H9 (cell line): Measurements from ENCODE around the gene CDKAL1. TPM values are rescaled to one million over a fixed set of nuclear protein-coding genes. Genes with fewer than 3 reads are reported as not detected.

ENCODE experiments used
- DNase-seq: peaks from one replicate; pipeline ENCODE4 v3.0.0-alpha.2; 2017
- H2AFZ ChIP-seq: one replicate; pipeline ENCODE4 v1.6.1; 2013; ENCODE audit warnings: mild to moderate bottlenecking, low read length, control low read depth, moderate library complexity
- H2AK5ac ChIP-seq: 2 replicates; pipeline ENCODE4 v1.6.1; 2013; ENCODE audit warnings: low read length, control low read depth, mixed read lengths; ENCODE audit not compliant: insufficient read length
- H2BK120ac ChIP-seq: one replicate; pipeline ENCODE4 v1.6.1; 2013; ENCODE audit warnings: low read depth, mild to moderate bottlenecking, low read length, control low read depth, inconsistent platforms; ENCODE audit not compliant: poor library complexity, severe bottlenecking
- H2BK12ac ChIP-seq: 2 replicates; pipeline ENCODE4 v1.6.1; 2013; ENCODE audit warnings: low read length, control low read depth, mixed read lengths, low read depth; ENCODE audit not compliant: insufficient read length
- H2BK15ac ChIP-seq: 2 replicates; pipeline ENCODE4 v1.6.1; 2013; ENCODE audit warnings: low read depth, low read length, control low read depth
- H2BK20ac ChIP-seq: one replicate; pipeline ENCODE4 v1.6.1; 2013; ENCODE audit warnings: low read depth, mild to moderate bottlenecking, low read length, control low read depth, inconsistent platforms; ENCODE audit not compliant: poor library complexity, severe bottlenecking
- H2BK5ac ChIP-seq: 2 replicates; pipeline ENCODE4 v1.6.1; 2013; ENCODE audit warnings: low read length, control low read depth, mixed read lengths; ENCODE audit not compliant: insufficient read length
- H3K14ac ChIP-seq: 2 replicates; pipeline ENCODE4 v1.6.1; 2013; ENCODE audit warnings: low read length, control low read depth; ENCODE audit not compliant: insufficient read depth
- H3K18ac ChIP-seq: 2 replicates; pipeline ENCODE4 v1.6.1; 2013; ENCODE audit warnings: low read depth, mild to moderate bottlenecking, mixed read lengths, low read length, control low read depth; ENCODE audit not compliant: insufficient read length
- H3K23ac ChIP-seq: 2 replicates; pipeline ENCODE4 v1.6.1; 2013; ENCODE audit warnings: low read length, control low read depth, mixed read lengths, low read depth; ENCODE audit not compliant: insufficient read length
- H3K23me2 ChIP-seq: 2 replicates; pipeline ENCODE4 v1.6.1; 2013; ENCODE audit warnings: low read depth, mild to moderate bottlenecking, mixed read lengths, low read length, control low read depth; ENCODE audit not compliant: insufficient read length, poor library complexity, severe bottlenecking
- H3K27ac ChIP-seq: 2 replicates; pipeline ENCODE4 v1.5.1; 2013; ENCODE audit warnings: low read length, control low read depth, mixed read lengths, low read depth; ENCODE audit not compliant: insufficient read length
- H3K27me3 ChIP-seq: 2 replicates; pipeline ENCODE4 v1.6.1; 2013; ENCODE audit warnings: low read length, control low read depth, inconsistent platforms; ENCODE audit not compliant: insufficient read depth
- H3K4ac ChIP-seq: 2 replicates; pipeline ENCODE4 v1.6.1; 2013; ENCODE audit warnings: low read depth, mild to moderate bottlenecking, control low read depth, inconsistent platforms, low read length, moderate library complexity
- H3K4me1 ChIP-seq: 2 replicates; pipeline ENCODE4 v1.6.1; 2013; ENCODE audit warnings: low read length, control low read depth, inconsistent platforms; ENCODE audit not compliant: insufficient read depth
- H3K4me2 ChIP-seq: 2 replicates; pipeline ENCODE4 v1.6.1; 2013; ENCODE audit warnings: low read length, control low read depth, mixed read lengths; ENCODE audit not compliant: insufficient read length, insufficient read depth
- H3K56ac ChIP-seq: 2 replicates; pipeline ENCODE4 v1.6.1; 2013; ENCODE audit warnings: low read depth, mild to moderate bottlenecking, mixed read lengths, low read length, control low read depth; ENCODE audit not compliant: insufficient read length
- H3K79me1 ChIP-seq: 2 replicates; pipeline ENCODE4 v1.6.1; 2013; ENCODE audit warnings: low read depth, mild to moderate bottlenecking, moderate library complexity, low read length, control low read depth, inconsistent platforms; ENCODE audit not compliant: insufficient read depth, poor library complexity, severe bottlenecking
- H3K79me2 ChIP-seq: 2 replicates; pipeline ENCODE4 v1.6.1; 2013; ENCODE audit warnings: low read length, control low read depth, inconsistent platforms; ENCODE audit not compliant: insufficient read depth
- H3K9ac ChIP-seq: 2 replicates; pipeline ENCODE4 v1.6.1; 2013; ENCODE audit warnings: low read length, control low read depth, mixed read lengths; ENCODE audit not compliant: insufficient read length; ENCODE audit errors: extremely low read depth
- H3K9me3 ChIP-seq: one replicate; pipeline ENCODE4 v1.6.1; 2013; ENCODE audit warnings: low read depth, low read length, inconsistent platforms; ENCODE audit not compliant: control insufficient read depth
- H3T11ph ChIP-seq: one replicate; pipeline ENCODE4 v1.6.1; 2013; ENCODE audit warnings: mild to moderate bottlenecking, low read length, control low read depth, inconsistent platforms
- H4K20me1 ChIP-seq: one replicate; pipeline ENCODE4 v1.6.1; 2013; ENCODE audit not compliant: control insufficient read depth, insufficient read length, insufficient read depth
- H4K5ac ChIP-seq: 2 replicates; pipeline ENCODE4 v1.6.1; 2013; ENCODE audit warnings: low read depth, mild to moderate bottlenecking, mixed read lengths, low read length, control low read depth; ENCODE audit not compliant: insufficient read length
- H4K8ac ChIP-seq: replicated peaks from 2 replicates; pipeline ENCODE4 v1.6.1; 2013; ENCODE audit warnings: low read length, control low read depth, mixed read lengths, low read depth; ENCODE audit not compliant: insufficient read length
- H4K91ac ChIP-seq: 2 replicates; pipeline ENCODE4 v1.6.1; 2013; ENCODE audit warnings: low read depth, mild to moderate bottlenecking, moderate library complexity, mixed read lengths, low read length, control low read depth; ENCODE audit not compliant: insufficient read length
- H3K27ac Mint-ChIP-seq, 3 experiments: 2 replicates in 2 of 3; 3 replicates in 1 of 3; pipeline ENCODE4 v1.8.0; 2020 to 2021; ENCODE audit warnings: mixed read lengths in 3 of 3, mild to moderate bottlenecking in 1 of 3, moderate library complexity in 1 of 3
- H3K27me3 Mint-ChIP-seq: 2 replicates; pipeline ENCODE4 v1.8.0; 2021; ENCODE audit warnings: low read depth, mild to moderate bottlenecking, moderate library complexity, mixed read lengths
- H3K36me3 Mint-ChIP-seq, 3 experiments: 2 replicates in 2 of 3; 3 replicates in 1 of 3; pipeline ENCODE4 v1.8.0; 2020 to 2021; ENCODE audit warnings: low read depth in 3 of 3, mixed read lengths in 3 of 3; ENCODE audit not compliant: insufficient read depth in 1 of 3
- H3K4me1 Mint-ChIP-seq, 2 experiments: 2 replicates each; pipeline ENCODE4 v1.8.0; 2020; ENCODE audit warnings: mixed read lengths in 2 of 2
- H3K4me3 Mint-ChIP-seq, 2 experiments: 2 replicates in 1 of 2; 3 replicates in 1 of 2; pipeline ENCODE4 v1.8.0; 2020 to 2021; ENCODE audit warnings: mild to moderate bottlenecking in 2 of 2, mixed read lengths in 2 of 2, moderate library complexity in 1 of 2
- H3K9me3 Mint-ChIP-seq, 2 experiments: 2 replicates in 1 of 2; 3 replicates in 1 of 2; pipeline ENCODE4 v1.8.0; 2020; ENCODE audit warnings: mild to moderate bottlenecking in 2 of 2, mixed read lengths in 2 of 2, moderate library complexity in 1 of 2
- CTCF ChIP-seq: fragments of 200-600 bp; sonication (generic); conservative IDR thresholded peaks from 3 replicates; pipeline ENCODE4 v1.8.0; 2021; ENCODE audit warnings: antibody characterized with exemption, mild to moderate bottlenecking
- WGBS: extraction: QIAGEN DNeasy Blood & Tissue Kit; methylation state at CpG from one replicate; pipeline ENCODE4 v1.1.7; 2013; ENCODE audit warnings: missing lambda C conversion rate, low lambda C conversion rate, mixed read lengths; ENCODE audit not compliant: insufficient read length; ENCODE audit errors: extremely low coverage; 5-methylcytosine and 5-hydroxymethylcytosine counted together
- total RNA-seq: library from RNA; stranded (reverse); gene quantifications from 2 replicates; pipeline ENCODE4 v1.2.1, GENCODE V29; 2021

The CDKAL1 gene
- total RNA-seq, 1 experiment from 2014 or later: 23.0 TPM

GRCh38 chr6:21198032-21198640 lies 663.9 kb downstream of the CDKAL1 start:
- H3T11ph ChIP-seq: no peak overlapping the region
- no peak overlapping the region for H3K23ac ChIP-seq
- no peaks in the 10 kb centered on the region for H4K20me1 ChIP-seq
- Mint-ChIP-seq H3K4me3 (no peak overlapping the region), H3K27me3 (no peaks in the 10 kb centered on the region), H3K36me3 (peaks cover 4 to 11% (median 7%) of the 10 kb centered on the region in 3 experiments; a peak in 5 of 7 replicates), H3K27ac (0 out of 7 replicates have a peak overlapping the region, but pooled peaks of 1 of the 3 experiments have one; percentile 30), H3K4me1 (peaks cover 25 to 33% of the 10 kb centered on the region in 2 experiments), H3K9me3 (peaks cover 6 to 12% of the 10 kb centered on the region in 2 experiments; a peak in 4 of 5 replicates)
- no peak for DNase-seq
- H3K79me1 ChIP-seq: no peaks in the 10 kb centered on the region
- H3K79me2 ChIP-seq: no peaks in the 10 kb centered on the region
- H2BK120ac ChIP-seq: no peak overlapping the region
- no peak overlapping the region for H2BK12ac ChIP-seq
- no peak overlapping the region for H2BK15ac ChIP-seq
- H4K91ac ChIP-seq: no peak overlapping the region
- TF ChIP-seq CTCF: no peak
- H3K4me1 ChIP-seq: peaks cover 7% of the 10 kb centered on the region
- no peak overlapping the region for H3K27ac ChIP-seq
- H2AFZ ChIP-seq: no peak overlapping the region
- H2BK20ac ChIP-seq: no peak overlapping the region
- H2AK5ac ChIP-seq: no peak overlapping the region
- H3K4ac ChIP-seq: no peak overlapping the region
- H3K9me3 ChIP-seq: no peaks in the 10 kb centered on the region
- no peak overlapping the region for H4K8ac ChIP-seq
- H2BK5ac ChIP-seq: no peak overlapping the region
- H3K23me2 ChIP-seq: no peaks in the 10 kb centered on the region
- no peak overlapping the region for H3K14ac ChIP-seq
- H3K56ac ChIP-seq: no peak overlapping the region
- H3K4me2 ChIP-seq: no peak overlapping the region
- no peak overlapping the region for H4K5ac ChIP-seq
- no peaks in the 10 kb centered on the region for H3K27me3 ChIP-seq
- H3K9ac ChIP-seq: no peak overlapping the region
- H3K18ac ChIP-seq: no peak overlapping the region
- no CpG with 5 or more reads among the region's 5 CpGs for WGBS
